Heart left ventricle (tissue), 13 donors: Measurements from ENCODE around the gene ACVR1.

Experiments used
- POLR2A ChIP-seq, 2 donors: fragments of 450-650 bp; IDR thresholded peaks; one replicate each; pipeline ENCODE4 v1.6.1; 2017; ENCODE audit warnings: antibody characterized with exemption in 2 of 2, mild to moderate bottlenecking in 2 of 2, moderate library complexity in 2 of 2
- TF ChIP-seq, protein P1 (sequence below), 12 donors: fragments of 200-600 bp; sonication (generic) in 4 of 12; IDR thresholded peaks; one replicate each; pipeline versions ENCODE4 v1.5.0 to v1.8.0; 2018 to 2022; ENCODE audit warnings: antibody characterized with exemption in 12 of 12, mild to moderate bottlenecking in 5 of 12
- donor health status: ischemic (EF 13 %, LVEDD 7.1; RV severe dilation, severe dysfunction).
- donor health status: DM: no; HTN: yes; CAD: no.
- donor health status: DM: no; HTN: no; CAD: no.
- donor health status: ischemic (EF 25% LVEDD 6.9; RV normal size, moderate dysfunction).
- donor health status: ischemic (EF 25% LVEDD 5.7; RV mildly dilated, moderate dysfunction).
- donor health status: ischemic (EF 35%, LVEDD 5.7; RV mildly dilated, moderate dysfunction).
- donor health status: nonischemic (EF 11% LVEDD 7.7; RV severe dilation, severe dysfunction).
- donor health status: DM: yes; HTN: yes; CAD: no.
- donor health status: PGD.
- donor health status: ischemic (EF 29% LVEDD 5.4; RV normal size, mild dysfunction).
- donor health status: nonischemic (EF 23%, LVEDD 6.1; RV moderate dilation, normal function).

DNA sequence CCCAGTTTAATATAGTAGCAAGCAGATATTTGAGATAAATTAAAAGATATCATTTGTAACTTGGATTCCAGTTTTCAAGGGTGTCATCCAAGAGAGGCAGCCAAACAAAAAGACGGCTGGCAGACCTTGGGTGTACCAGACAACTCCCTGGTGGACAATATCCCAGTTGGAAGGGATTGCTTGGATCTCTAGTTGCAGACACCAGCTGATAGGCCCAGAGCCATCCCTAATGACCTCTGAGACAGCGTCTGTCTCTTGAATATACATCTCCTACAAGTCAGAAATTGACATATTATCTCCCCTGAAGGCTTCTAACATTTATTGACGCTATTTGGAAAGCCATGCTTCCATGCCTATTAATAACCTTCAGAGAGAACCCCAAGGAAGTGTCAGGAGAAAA, 67.7 kb downstream of the ACVR1 start:
- TF ChIP-seq, protein P1, sequence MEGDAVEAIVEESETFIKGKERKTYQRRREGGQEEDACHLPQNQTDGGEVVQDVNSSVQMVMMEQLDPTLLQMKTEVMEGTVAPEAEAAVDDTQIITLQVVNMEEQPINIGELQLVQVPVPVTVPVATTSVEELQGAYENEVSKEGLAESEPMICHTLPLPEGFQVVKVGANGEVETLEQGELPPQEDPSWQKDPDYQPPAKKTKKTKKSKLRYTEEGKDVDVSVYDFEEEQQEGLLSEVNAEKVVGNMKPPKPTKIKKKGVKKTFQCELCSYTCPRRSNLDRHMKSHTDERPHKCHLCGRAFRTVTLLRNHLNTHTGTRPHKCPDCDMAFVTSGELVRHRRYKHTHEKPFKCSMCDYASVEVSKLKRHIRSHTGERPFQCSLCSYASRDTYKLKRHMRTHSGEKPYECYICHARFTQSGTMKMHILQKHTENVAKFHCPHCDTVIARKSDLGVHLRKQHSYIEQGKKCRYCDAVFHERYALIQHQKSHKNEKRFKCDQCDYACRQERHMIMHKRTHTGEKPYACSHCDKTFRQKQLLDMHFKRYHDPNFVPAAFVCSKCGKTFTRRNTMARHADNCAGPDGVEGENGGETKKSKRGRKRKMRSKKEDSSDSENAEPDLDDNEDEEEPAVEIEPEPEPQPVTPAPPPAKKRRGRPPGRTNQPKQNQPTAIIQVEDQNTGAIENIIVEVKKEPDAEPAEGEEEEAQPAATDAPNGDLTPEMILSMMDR (IDR thresholded peaks at IDR 0.05): no peak
- no peak for TF ChIP-seq POLR2A (IDR thresholded peaks at IDR 0.05)
